Karpas-422 (cell line): Measurements from ENCODE around the gene ACSS1. TPM values are rescaled to one million over a fixed set of nuclear protein-coding genes. Genes with fewer than 3 reads are reported as not detected.

Source experiments
- DNase-seq: peaks from one replicate; pipeline ENCODE4 v3.0.0-alpha.2; 2015
- H2AFZ ChIP-seq: fragments of 200-600 bp; sonication (generic); 2 replicates; pipeline ENCODE4 v1.6.1; 2014; ENCODE audit warnings: antibody characterized with exemption, low read length, mixed read lengths
- H3K27ac ChIP-seq: fragments of 200-600 bp; sonication (generic); 2 replicates; pipeline ENCODE4 v1.5.1; 2014; ENCODE audit warnings: mild to moderate bottlenecking, low read length, moderate library complexity
- H3K27me3 ChIP-seq: fragments of 200-600 bp; sonication (generic); 2 replicates; pipeline ENCODE4 v1.6.1; 2014; ENCODE audit warnings: low read length, mixed read lengths
- H3K36me3 ChIP-seq: fragments of 200-600 bp; sonication (generic); 2 replicates; pipeline ENCODE4 v1.6.1; 2014; ENCODE audit warnings: low read length, mixed read lengths; ENCODE audit not compliant: insufficient read depth
- H3K4me1 ChIP-seq: fragments of 200-600 bp; sonication (generic); 2 replicates; pipeline ENCODE4 v1.6.1; 2014; ENCODE audit warnings: mild to moderate bottlenecking, low read length, mixed read lengths
- H3K4me2 ChIP-seq: fragments of 200-600 bp; sonication (generic); 2 replicates; pipeline ENCODE4 v1.6.1; 2014; ENCODE audit warnings: low read length, low read depth, mild to moderate bottlenecking; ENCODE audit not compliant: poor library complexity, severe bottlenecking
- H3K4me3 ChIP-seq: fragments of 200-600 bp; sonication (generic); 2 replicates; pipeline ENCODE4 v1.5.1; 2014; ENCODE audit warnings: mild to moderate bottlenecking, antibody characterized with exemption, low read length, mixed read lengths
- H3K79me2 ChIP-seq: fragments of 200-600 bp; sonication (generic); 2 replicates; pipeline ENCODE4 v1.6.1; 2014; ENCODE audit warnings: mild to moderate bottlenecking, low read length, mixed read lengths
- H3K9ac ChIP-seq: fragments of 200-600 bp; sonication (generic); 2 replicates; pipeline ENCODE4 v1.6.0; 2014; ENCODE audit warnings: low read length
- H3K9me2 ChIP-seq: fragments of 200-600 bp; sonication (generic), shearing (Covaris generic); replicated peaks from 2 replicates; pipeline ENCODE4 v1.6.0; 2014; ENCODE audit warnings: mild to moderate bottlenecking, low read length, moderate library complexity; ENCODE audit not compliant: insufficient read depth
- H3K9me3 ChIP-seq: fragments of 300-700, 200-600 bp; sonication (generic); 2 replicates; pipeline ENCODE4 v1.6.1; 2014; ENCODE audit warnings: low read length, mixed read lengths
- H4K20me1 ChIP-seq: fragments of 200-600 bp; sonication (generic); 2 replicates; pipeline ENCODE4 v1.6.1; 2014; ENCODE audit warnings: mild to moderate bottlenecking, antibody characterized with exemption, low read length, low read depth; ENCODE audit not compliant: insufficient read depth
- total RNA-seq: library from RNA; depleted of rRNA; stranded (reverse); fragments of >200 nt; shearing (Covaris generic); gene quantifications from 2 replicates; pipeline ENCODE4 v1.2.3, GENCODE V29; 2014; ENCODE audit warnings: low replicate concordance

The ACSS1 gene
- total RNA-seq, 1 experiment from 2014 or later = 2.3 TPM

DNA sequence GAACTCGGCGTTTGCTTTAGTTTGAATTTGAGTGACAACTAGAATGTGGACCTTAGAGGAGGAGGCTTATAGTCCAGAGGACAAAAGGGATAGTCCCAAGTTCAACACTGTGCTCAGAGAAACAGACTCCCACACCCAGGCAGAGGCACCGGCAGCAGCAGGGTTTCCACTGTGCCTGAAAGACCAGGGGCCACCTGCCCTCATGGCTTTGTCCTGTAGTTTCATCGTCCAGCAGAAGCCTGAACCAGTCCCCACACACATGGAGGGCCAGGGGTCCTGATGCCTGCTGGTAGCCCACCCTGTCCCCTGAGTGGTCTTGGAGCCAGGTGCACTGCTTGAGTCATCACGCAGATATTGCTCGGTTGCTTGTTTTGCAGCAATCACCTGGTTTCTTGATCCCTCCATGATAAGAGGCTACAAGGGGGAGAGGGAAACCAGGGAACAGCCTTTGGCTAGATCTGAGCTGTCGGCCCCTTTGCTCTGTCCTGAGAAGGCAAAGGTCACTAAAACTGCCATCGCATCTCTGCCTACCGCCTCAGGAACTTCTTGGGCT lies 7.2 kb upstream of the ACSS1 start:
- no peaks in the 10 kb centered on the region for H3K36me3 ChIP-seq
- no peaks in the 10 kb centered on the region for H3K27me3 ChIP-seq
- H3K9me3 ChIP-seq = no peaks in the 10 kb centered on the region
- peaks cover 8% of the 10 kb centered on the region for H3K4me1 ChIP-seq
- DNase-seq = no peak
- no peak overlapping the region for H3K9ac ChIP-seq
- H3K27ac ChIP-seq = no peak overlapping the region
- no peaks in the 10 kb centered on the region for H3K9me2 ChIP-seq
- H3K4me3 ChIP-seq = no peak overlapping the region; the same call in 1 of the 2 replicates
- H3K79me2 ChIP-seq = no peaks in the 10 kb centered on the region
- H2AFZ ChIP-seq = no peak overlapping the region
- H3K4me2 ChIP-seq = no peak overlapping the region
- H4K20me1 ChIP-seq = no peaks in the 10 kb centered on the region

DNA sequence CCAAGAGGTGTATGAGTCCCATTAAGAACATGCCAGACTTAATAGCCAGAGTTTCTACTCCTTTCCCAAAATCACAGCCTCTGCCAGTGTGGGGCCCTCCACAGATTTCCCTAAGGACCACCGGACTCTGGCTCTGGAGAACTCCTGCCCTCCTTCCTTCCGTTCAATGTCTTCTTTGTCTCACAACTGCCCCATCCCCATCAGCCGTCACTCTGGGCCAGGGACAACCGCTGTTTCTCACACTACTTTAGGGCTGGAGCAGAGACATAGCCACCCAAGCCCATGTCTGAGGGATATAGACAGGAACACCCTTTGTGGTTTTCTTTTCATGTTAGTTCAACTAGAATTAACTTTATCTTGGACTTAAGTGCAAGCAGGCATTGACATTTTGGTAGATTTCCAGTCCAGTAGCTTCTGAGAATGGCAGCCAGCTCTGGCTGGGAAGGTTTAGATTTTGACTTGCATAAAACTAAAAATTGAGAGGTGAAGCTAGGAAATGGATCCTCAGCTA lies 6.7 kb upstream of the ACSS1 start:
- no peaks in the 10 kb centered on the region for H3K27me3 ChIP-seq
- H3K4me2 ChIP-seq = no peak overlapping the region
- H3K79me2 ChIP-seq = no peaks in the 10 kb centered on the region

DNA sequence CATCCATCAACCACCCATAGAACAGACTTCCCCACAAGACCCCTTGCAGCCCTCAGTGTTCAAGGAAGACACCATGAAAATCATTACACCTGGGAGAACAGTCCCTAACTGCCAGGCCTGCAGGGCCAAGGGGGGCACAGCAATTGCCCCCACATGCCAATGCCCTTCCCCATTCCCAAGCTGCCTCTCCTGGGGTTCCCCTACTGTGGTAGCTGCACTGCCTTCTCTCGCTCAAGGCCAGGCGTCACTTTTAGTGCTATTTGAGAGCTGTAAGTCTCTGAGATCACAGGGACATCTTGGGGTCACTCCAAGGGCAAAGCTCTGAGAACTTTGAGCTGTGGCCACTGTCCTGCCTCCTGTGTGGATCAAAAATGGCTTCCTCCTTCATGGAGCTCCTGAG lies 6.0 kb upstream of the ACSS1 start:
- Histone ChIP-seq H3K9me3 (no peaks in the 10 kb centered on the region), H3K4me1 (peaks cover 15% of the 10 kb centered on the region), H3K4me2 (no peak overlapping the region), H4K20me1 (no peaks in the 10 kb centered on the region), H3K27ac (no peak overlapping the region), H3K9ac (no peak overlapping the region), H2AFZ (no peak overlapping the region), H3K27me3 (no peaks in the 10 kb centered on the region), H3K36me3 (no peaks in the 10 kb centered on the region), H3K79me2 (no peaks in the 10 kb centered on the region), H3K9me2 (no peaks in the 10 kb centered on the region), H3K4me3 (no peak overlapping the region)
- DNase-seq = no peak

More for the DNA sequence above, 6.7 kb upstream of the ACSS1 start:
- no peak overlapping the region for H3K27ac ChIP-seq
- H3K9me3 ChIP-seq = no peaks in the 10 kb centered on the region
- H4K20me1 ChIP-seq = no peaks in the 10 kb centered on the region
- H3K4me1 ChIP-seq = peaks cover 9% of the 10 kb centered on the region
- H3K9me2 ChIP-seq = no peaks in the 10 kb centered on the region
- no peak overlapping the region for H2AFZ ChIP-seq
- no peak overlapping the region for H3K4me3 ChIP-seq
- H3K36me3 ChIP-seq = no peaks in the 10 kb centered on the region
- no peak overlapping the region for H3K9ac ChIP-seq
- DNase-seq = no peak

DNA sequence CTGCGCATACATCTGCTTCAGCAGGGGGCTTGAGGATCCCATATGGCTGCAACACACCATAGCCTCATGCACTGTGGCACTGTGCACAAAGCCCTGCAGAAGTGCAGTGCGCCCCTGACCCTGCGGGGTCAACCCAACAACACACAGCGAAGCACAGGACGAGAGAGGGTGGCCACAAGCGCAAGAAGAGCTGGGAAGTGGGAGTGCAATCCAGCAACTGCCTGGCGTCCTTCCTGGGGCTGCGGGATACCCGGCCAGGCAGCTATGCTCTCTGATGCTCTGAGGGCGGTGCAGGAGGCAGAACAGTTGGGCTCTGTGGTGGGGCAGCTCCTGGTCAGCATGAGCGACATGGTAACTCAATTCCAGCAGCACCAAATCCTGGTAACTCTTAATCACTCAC lies 5.6 kb upstream of the ACSS1 start:
- H3K4me3 ChIP-seq = no peak overlapping the region
- H3K9ac ChIP-seq = no peak overlapping the region
- no peaks in the 10 kb centered on the region for H4K20me1 ChIP-seq
- H3K27ac ChIP-seq = no peak overlapping the region
- peaks cover 19% of the 10 kb centered on the region for H3K4me1 ChIP-seq
- DNase-seq = no peak
- H3K27me3 ChIP-seq = no peaks in the 10 kb centered on the region
- H3K9me3 ChIP-seq = no peaks in the 10 kb centered on the region
- no peaks in the 10 kb centered on the region for H3K9me2 ChIP-seq
- no peaks in the 10 kb centered on the region for H3K79me2 ChIP-seq
- H3K4me2 ChIP-seq = no peak overlapping the region
- no peak overlapping the region for H2AFZ ChIP-seq
- H3K36me3 ChIP-seq = no peaks in the 10 kb centered on the region

DNA sequence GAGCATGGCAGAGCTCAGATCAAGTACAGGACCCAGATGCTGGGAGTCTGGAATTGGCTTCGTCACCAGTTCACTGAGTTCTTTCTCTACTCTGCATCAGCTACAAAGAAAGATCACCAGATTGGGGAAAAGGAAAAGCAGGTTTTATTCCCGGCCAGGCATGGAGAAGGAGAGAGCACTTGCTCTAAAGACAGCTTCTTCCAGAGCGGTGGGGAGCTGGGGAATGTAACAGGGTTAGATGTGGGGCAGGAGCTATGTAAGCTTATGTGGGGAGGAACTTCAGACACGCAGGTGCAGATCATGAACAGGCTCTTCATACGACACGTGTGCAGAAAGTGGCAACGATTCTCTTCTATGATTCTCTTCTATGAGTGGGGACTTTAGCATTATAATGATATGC lies 4.9 kb upstream of the ACSS1 start:
- no peak overlapping the region for H3K4me2 ChIP-seq
- no peaks in the 10 kb centered on the region for H3K79me2 ChIP-seq
- no peak overlapping the region for H3K27ac ChIP-seq
- no peaks in the 10 kb centered on the region for H3K9me2 ChIP-seq
- no peak overlapping the region for H3K4me3 ChIP-seq
- H3K36me3 ChIP-seq = no peaks in the 10 kb centered on the region
- DNase-seq = no peak
- no peaks in the 10 kb centered on the region for H3K27me3 ChIP-seq
- H2AFZ ChIP-seq = no peak overlapping the region
- H3K9ac ChIP-seq = no peak overlapping the region
- peaks cover 26% of the 10 kb centered on the region for H3K4me1 ChIP-seq
- no peaks in the 10 kb centered on the region for H3K9me3 ChIP-seq
- no peaks in the 10 kb centered on the region for H4K20me1 ChIP-seq

DNA sequence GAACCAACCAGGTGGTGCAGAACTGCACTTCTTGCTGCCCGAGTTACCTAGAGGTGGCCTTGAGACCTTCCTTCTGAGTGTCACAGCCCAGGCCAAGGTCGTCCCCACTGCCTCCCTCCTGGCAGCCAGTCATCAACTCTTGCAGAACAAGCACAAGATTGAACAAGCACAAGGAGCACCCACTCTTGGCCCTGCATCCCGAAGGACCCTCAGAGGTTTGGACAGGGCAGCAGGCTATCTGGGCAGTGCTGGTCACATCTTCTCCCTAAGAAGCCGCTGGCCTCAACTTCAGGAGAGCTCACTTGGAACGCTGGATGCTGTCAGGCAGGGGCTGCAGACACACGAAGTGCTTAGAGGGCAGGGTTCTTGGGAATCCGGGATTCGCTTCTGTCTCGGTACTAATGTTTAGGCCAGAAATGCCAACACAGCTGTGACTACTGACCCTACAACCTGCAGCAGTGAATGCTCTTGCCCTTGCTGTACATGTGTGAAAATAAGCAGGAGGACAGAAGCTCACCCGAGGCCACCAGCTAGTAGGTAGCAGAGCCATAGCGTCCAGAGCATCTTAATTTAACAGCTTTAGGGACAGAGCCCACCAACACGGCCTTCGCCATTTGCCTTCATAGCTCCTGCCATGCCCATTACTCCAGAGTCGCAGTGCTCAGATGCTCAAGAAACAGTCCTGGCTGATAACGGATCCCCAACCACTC lies 4.0 kb upstream of the ACSS1 start:
- Histone ChIP-seq H3K27ac (no peak overlapping the region), H3K9ac (no peak overlapping the region), H3K79me2 (no peaks in the 10 kb centered on the region), H3K36me3 (no peaks in the 10 kb centered on the region), H3K9me3 (no peaks in the 10 kb centered on the region), H3K4me2 (no peak overlapping the region), H3K9me2 (no peaks in the 10 kb centered on the region), H3K4me3 (no peak overlapping the region), H3K27me3 (peaks cover 2% of the 10 kb centered on the region; the same call in 1 of the 2 replicates), H2AFZ (no peak overlapping the region), H4K20me1 (no peaks in the 10 kb centered on the region), H3K4me1 (peaks cover 35% of the 10 kb centered on the region)
- DNase-seq = no peak

DNA sequence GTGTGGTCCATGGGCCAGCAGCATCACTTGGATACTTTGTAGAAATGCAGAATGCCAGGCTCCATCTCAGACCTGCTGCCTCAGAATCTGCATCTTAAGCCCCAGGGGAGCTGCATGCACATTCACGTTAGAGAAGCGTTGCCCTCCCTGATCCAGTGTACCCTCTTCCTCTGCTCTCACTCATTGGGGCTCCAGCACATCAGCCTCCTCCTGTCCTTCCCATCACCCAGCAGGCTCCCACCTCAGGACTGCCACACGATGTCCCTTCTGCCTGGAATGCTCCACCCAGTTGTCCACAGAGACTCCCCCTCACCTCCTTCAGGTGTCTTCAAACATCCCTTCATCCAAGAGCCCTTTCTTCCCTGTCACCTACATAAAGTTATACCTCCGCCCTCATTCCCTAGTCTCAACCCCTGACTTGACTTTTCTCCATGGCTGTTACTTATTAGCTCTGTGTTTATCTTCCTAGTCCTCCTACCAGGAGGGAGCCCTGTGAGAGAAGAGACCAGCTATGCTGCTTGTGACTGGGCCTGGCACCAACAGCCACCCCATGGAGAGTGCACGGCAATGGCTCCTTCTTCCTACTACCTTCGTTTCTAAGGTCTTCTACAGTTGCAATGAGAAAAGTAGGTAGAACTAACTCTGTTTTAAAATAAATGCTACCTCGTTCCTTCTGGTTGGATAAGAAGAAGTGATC lies 3.3 kb upstream of the ACSS1 start:
- H3K79me2 ChIP-seq = no peaks in the 10 kb centered on the region
- H3K9me2 ChIP-seq = no peaks in the 10 kb centered on the region
- no peaks in the 10 kb centered on the region for H3K9me3 ChIP-seq
- no peak overlapping the region for H3K4me3 ChIP-seq
- H3K4me1 ChIP-seq = peaks cover 37% of the 10 kb centered on the region
- H3K27me3 ChIP-seq = peaks cover 2% of the 10 kb centered on the region; the same call in 1 of the 2 replicates
- H2AFZ ChIP-seq = no peak overlapping the region
- H3K36me3 ChIP-seq = no peaks in the 10 kb centered on the region
- no peak overlapping the region for H3K27ac ChIP-seq
- no peak overlapping the region for H3K4me2 ChIP-seq
- no peak for DNase-seq
- no peak overlapping the region for H3K9ac ChIP-seq
- H4K20me1 ChIP-seq = no peaks in the 10 kb centered on the region; the same call in 1 of the 2 replicates

DNA sequence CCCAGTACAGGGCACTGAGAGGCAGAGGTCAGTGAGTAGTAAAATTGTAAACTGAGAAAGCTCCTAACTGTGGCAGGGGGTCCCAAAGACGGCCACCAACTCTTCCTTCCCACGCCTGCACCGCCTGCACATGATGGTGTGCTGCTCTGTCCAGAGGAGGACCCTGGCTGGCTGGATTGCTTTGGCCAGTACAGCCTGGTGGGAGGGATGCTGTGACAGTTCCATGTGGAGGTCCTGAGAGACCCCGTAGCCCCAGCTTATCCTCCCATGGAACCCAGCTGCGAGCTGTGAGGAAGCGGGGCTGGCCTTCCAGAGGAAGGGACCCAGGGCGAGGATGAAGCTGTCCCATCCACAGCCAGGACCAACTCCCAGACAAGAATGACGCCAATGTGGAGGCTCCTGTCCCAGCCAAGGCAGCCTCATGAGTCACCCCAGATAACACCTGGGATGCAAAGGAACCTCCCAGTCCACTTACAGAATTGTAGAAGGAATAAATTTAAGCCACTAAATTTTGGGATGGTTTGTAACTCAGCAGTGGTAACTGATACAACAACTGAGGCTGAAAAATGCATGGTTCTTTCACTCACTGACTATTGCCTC lies 2.0 kb upstream of the ACSS1 start:
- H3K27ac ChIP-seq = no peak overlapping the region
- no peaks in the 10 kb centered on the region for H3K79me2 ChIP-seq
- H3K4me1 ChIP-seq = peaks cover 37% of the 10 kb centered on the region
- DNase-seq = no peak
- no peak overlapping the region for H2AFZ ChIP-seq
- H3K9ac ChIP-seq = no peak overlapping the region
- no peaks in the 10 kb centered on the region for H3K9me3 ChIP-seq
- peaks cover 2% of the 10 kb centered on the region; the same call in 1 of the 2 replicates for H3K27me3 ChIP-seq
- no peaks in the 10 kb centered on the region; the same call in 1 of the 2 replicates for H4K20me1 ChIP-seq
- no peak overlapping the region for H3K4me2 ChIP-seq
- no peaks in the 10 kb centered on the region for H3K36me3 ChIP-seq
- no peak overlapping the region for H3K4me3 ChIP-seq
- no peaks in the 10 kb centered on the region for H3K9me2 ChIP-seq
